Measurements from ENCODE around the gene MCOLN3.
A peak's percentile ranks its signal among the peaks of the same experiment; 100 is the strongest.

Gene MCOLN3

GRCh38 chr1:84996846-84997666 is 51.2 kb downstream of the MCOLN3 start, which contains the start of gene MCOLN2:
TSS of gene MCOLN2 (minus strand) at chr1:84997113. CDS start at chr1:84996872, 241 bp downstream.
- Histone ChIP-seq H3K27ac (ENCODE audit: low read length) (no peak within 1 kb of the TSS), H3K9me3 (replicated peaks; ENCODE audit: insufficient read depth, low read length) (no peaks in the 10 kb centered on the region), H3K79me2 (ENCODE audit: low read length) (no peaks in the 10 kb centered on the region), H4K20me1 (ENCODE audit: insufficient read depth, low read length) (no peaks in the 10 kb centered on the region), H3K27me3 (replicated peaks; ENCODE audit: insufficient read depth, low read length) (peaks cover 14% of the 10 kb centered on the region), H3K36me3 (replicated peaks; ENCODE audit: insufficient read depth, low read length) (no peaks in the 10 kb centered on the region), H3F3A (ENCODE audit: insufficient read depth, low read length) (peaks cover 9% of the 10 kb centered on the region; the same call in 1 of the 2 replicates), H3K4me1 (ENCODE audit: low read length) (no peaks in the 10 kb centered on the region), H3K4me3 (ENCODE audit: low read length) (peak within 1 kb of the TSS; percentile 54), H3K9ac (ENCODE audit: low read length) (no peak within 1 kb of the TSS), H3K9me2 (replicated peaks; ENCODE audit: insufficient read depth, low read length) (no peaks in the 10 kb centered on the region), H3K4me2 (ENCODE audit: low read depth, low read length) (peak within 1 kb of the TSS; percentile 82), H2AFZ (ENCODE audit: low read length) (no peak within 1 kb of the TSS)
- peak; percentile 8 for DNase-seq
- no peak for TF ChIP-seq EZH2phosphoT487 (IDR thresholded peaks at IDR 0.05; ENCODE audit: low read length)

- no peaks in the 10 kb centered on the region for H3K36me3 ChIP-seq (replicated peaks; ENCODE audit: insufficient read depth, low read length)
- peak; percentile 37 for DNase-seq
- H2AFZ ChIP-seq (ENCODE audit: low read length): no peak overlapping the region
- no peaks in the 10 kb centered on the region for H3K9me3 ChIP-seq (replicated peaks; ENCODE audit: insufficient read depth, low read length)
- H3K9ac ChIP-seq (ENCODE audit: low read length): no peak overlapping the region
- H3K4me2 ChIP-seq (ENCODE audit: low read depth, low read length): peak overlapping the region; percentile 82
- peaks cover 14% of the 10 kb centered on the region for H3K27me3 ChIP-seq (replicated peaks; ENCODE audit: insufficient read depth, low read length)
- TF ChIP-seq CTCF (IDR thresholded peaks at IDR 0.05; ENCODE audit: low read length) (no peak), EZH2phosphoT487 (IDR thresholded peaks at IDR 0.05; ENCODE audit: low read length) (no peak), EZH2 (optimal IDR thresholded peaks at IDR 0.05; ENCODE audit: low read depth, low read length) (no peak)
- no peaks in the 10 kb centered on the region for H3K79me2 ChIP-seq (ENCODE audit: low read length)
- peak overlapping the region; percentile 54; the same call in 1 of the 2 replicates for H3K4me3 ChIP-seq (ENCODE audit: low read length)
- 0 out of 2 replicates have a peak, but pooled peaks cover 7% of the 10 kb centered on the region for H3F3A ChIP-seq (ENCODE audit: insufficient read depth, low read length)
- no peaks in the 10 kb centered on the region for H4K20me1 ChIP-seq (ENCODE audit: insufficient read depth, low read length)
- no peaks in the 10 kb centered on the region for H3K4me1 ChIP-seq (ENCODE audit: low read length)
- no peak overlapping the region for H3K27ac ChIP-seq (ENCODE audit: low read length)
- H3K9me2 ChIP-seq (replicated peaks; ENCODE audit: insufficient read depth, low read length): no peaks in the 10 kb centered on the region
Observed at GRCh38 chr1:84995484-84996334, 52.6 kb downstream of the MCOLN3 start.

DNA sequence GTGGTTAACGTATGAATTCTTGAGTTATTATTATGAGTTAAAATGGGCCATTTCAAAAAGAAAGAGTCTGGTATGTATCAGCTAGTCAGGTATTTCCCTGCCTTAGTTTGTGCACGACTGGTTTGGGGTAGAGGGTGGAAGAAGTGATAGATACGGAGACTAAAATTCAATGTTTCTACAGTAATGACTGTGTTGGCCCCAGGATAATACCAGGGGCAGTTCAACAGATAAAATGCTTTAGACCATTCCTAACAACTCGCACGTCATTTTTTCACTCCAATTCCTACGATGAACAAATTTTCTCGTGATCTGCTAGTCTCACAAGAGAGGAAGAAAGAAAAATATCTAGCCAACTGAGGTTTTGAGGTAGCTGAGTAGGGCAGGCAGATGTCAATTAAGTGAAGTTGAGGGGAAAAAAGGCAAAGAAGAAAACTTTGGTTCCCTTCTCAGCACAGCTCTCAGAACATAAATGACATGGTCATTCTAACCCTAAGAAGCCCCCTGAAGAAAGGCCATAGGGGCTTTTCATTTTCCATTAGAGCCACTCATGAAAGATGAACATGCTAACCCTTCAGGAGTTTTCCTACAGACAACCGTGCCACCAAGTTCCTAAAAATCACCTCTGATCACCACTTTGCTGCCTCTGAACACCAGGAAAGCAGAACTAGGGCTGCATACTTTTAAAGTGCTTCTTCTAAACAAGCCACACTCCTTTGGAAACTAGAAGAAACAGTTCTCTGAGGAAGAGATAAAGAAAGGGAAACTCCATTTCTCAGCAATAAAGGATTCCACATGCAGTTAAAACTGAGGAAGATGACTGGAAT is 57.0 kb downstream of the MCOLN3 start:
- Histone ChIP-seq H4K20me1 (ENCODE audit: insufficient read depth, low read length) (no peaks in the 10 kb centered on the region), H3K9me3 (replicated peaks; ENCODE audit: insufficient read depth, low read length) (no peaks in the 10 kb centered on the region), H3K4me2 (ENCODE audit: low read depth, low read length) (no peak overlapping the region), H3K4me1 (ENCODE audit: low read length) (no peaks in the 10 kb centered on the region), H3K79me2 (ENCODE audit: low read length) (no peaks in the 10 kb centered on the region), H3K36me3 (replicated peaks; ENCODE audit: insufficient read depth, low read length) (no peaks in the 10 kb centered on the region), H3K27me3 (replicated peaks; ENCODE audit: insufficient read depth, low read length) (peaks cover 6% of the 10 kb centered on the region; the same call in 1 of the 2 replicates), H3F3A (ENCODE audit: insufficient read depth, low read length) (0 out of 2 replicates have a peak, but pooled peaks cover 7% of the 10 kb centered on the region), H3K9ac (ENCODE audit: low read length) (no peak overlapping the region), H3K9me2 (replicated peaks; ENCODE audit: insufficient read depth, low read length) (no peaks in the 10 kb centered on the region), H3K4me3 (ENCODE audit: low read length) (no peak overlapping the region), H2AFZ (ENCODE audit: low read length) (no peak overlapping the region), H3K27ac (ENCODE audit: low read length) (no peak overlapping the region)
- no peak for DNase-seq
- no peak for TF ChIP-seq EZH2phosphoT487 (IDR thresholded peaks at IDR 0.05; ENCODE audit: low read length)
- no peak for TF ChIP-seq EZH2 (optimal IDR thresholded peaks at IDR 0.05; ENCODE audit: low read depth, low read length)
- no peak for TF ChIP-seq CTCF (IDR thresholded peaks at IDR 0.05; ENCODE audit: low read length)
